Umbilical cord (tissue), 2 donors: ENCODE results near the gene HIF1AN. TPM values are rescaled to one million over a fixed set of nuclear protein-coding genes. Genes with fewer than 3 reads are reported as not detected.
"Not testable (repeated sequence)": the region's sequence is repeated elsewhere in the genome, so short reads cannot be mapped to it uniquely, and the experiment has no call there.

ENCODE experiments used
- DNase-seq: peaks from one replicate; pipeline ENCODE4 v3.0.0-alpha.2; 2015; ENCODE audit warnings: low spot score
- total RNA-seq: library from RNA; depleted of rRNA; stranded (reverse); fragments of >200 nt; gene quantifications from one replicate; pipeline ENCODE4 v1.2.3, GENCODE V29; 2014; ENCODE audit warnings: low replicate concordance; ENCODE audit not compliant: insufficient read depth

Gene HIF1AN
- total RNA-seq, 1 donor from 2014 or later = 13.2 TPM

GRCh38 chr10:100567249-100567648, 31.5 kb downstream of the HIF1AN start:
- DNase-seq = no peak

GRCh38 chr10:100567826-100568225, 32.1 kb downstream of the HIF1AN start:
- no peak for DNase-seq

- DNase-seq = no peak
Measured at GRCh38 chr10:100568912-100569311, 33.2 kb downstream of the HIF1AN start.

- DNase-seq = no peak
Measured at GRCh38 chr10:100569687-100570481, 34.1 kb downstream of the HIF1AN start.

- no peak for DNase-seq
Measured at GRCh38 chr10:100570506-100570905, 34.8 kb downstream of the HIF1AN start.

- no peak for DNase-seq
Measured at GRCh38 chr10:100571084-100571856, 35.5 kb downstream of the HIF1AN start.

GRCh38 chr10:100575146-100575545, 39.4 kb downstream of the HIF1AN start:
- DNase-seq = not testable (repeated sequence)

- no peak for DNase-seq
Measured at GRCh38 chr10:100575585-100576281, 40.0 kb downstream of the HIF1AN start.

- no peak for DNase-seq
Measured at GRCh38 chr10:100576282-100576635, 40.5 kb downstream of the HIF1AN start.

- no peak for DNase-seq
Measured at GRCh38 chr10:100579261-100580090, 43.7 kb downstream of the HIF1AN start.

- no peak for DNase-seq
Measured at GRCh38 chr10:100586959-100587358, 51.2 kb downstream of the HIF1AN start.

- DNase-seq = no peak
Measured at GRCh38 chr10:100598166-100598565, 62.4 kb downstream of the HIF1AN start.

GRCh38 chr10:100600218-100600617, 64.5 kb downstream of the HIF1AN start:
- DNase-seq = no peak

- no peak for DNase-seq
Measured at GRCh38 chr10:100607439-100607838, 71.7 kb downstream of the HIF1AN start.

Other genes starting within 250 kb of the HIF1AN start
- 27.0 TPM for gene BLOC1S2, start 249.3 kb upstream of the HIF1AN start, total RNA-seq
- not detected for gene PKD2L1, start 205.7 kb upstream of the HIF1AN start, total RNA-seq
- gene SCD, start 188.7 kb upstream of the HIF1AN start, total RNA-seq = 52.0 TPM
- gene WNT8B, start 72.9 kb upstream of the HIF1AN start, total RNA-seq = 0.72 TPM
- gene SEC31B, start 16.1 kb upstream of the HIF1AN start, total RNA-seq = 4.6 TPM
- 74.9 TPM for gene NDUFB8, start 6.1 kb upstream of the HIF1AN start, total RNA-seq
- gene PAX2, start 209.6 kb downstream of the HIF1AN start, total RNA-seq = 3.1 TPM